IPS-18c (cell line): ENCODE results near the gene CYB5R4.
"Not testable (repeated sequence)": the region's sequence is repeated elsewhere in the genome, so short reads cannot be mapped to it uniquely, and the experiment has no call there.

Experiments used
- H3K4me3 ChIP-seq: 2 replicates; pipeline ENCODE4 v1.7.0; 2013; ENCODE audit warnings: low read depth, mild to moderate bottlenecking, low read length, moderate library complexity; ENCODE audit not compliant: insufficient read depth
- H3K9me3 ChIP-seq: one replicate; pipeline ENCODE4 v1.6.1; 2013; ENCODE audit warnings: mild to moderate bottlenecking, low read length, moderate library complexity; ENCODE audit not compliant: control insufficient read depth, insufficient read depth

Gene CYB5R4

GRCh38 chr6:83951423-83951822, 91.9 kb downstream of the CYB5R4 start:
- H3K9me3 ChIP-seq, H3K4me3 ChIP-seq: not testable (repeated sequence)

GRCh38 chr6:83952830-83953229, 93.3 kb downstream of the CYB5R4 start:
- H3K4me3 ChIP-seq = no peak overlapping the region
- H3K9me3 ChIP-seq = no peaks in the 10 kb centered on the region

- H3K9me3 ChIP-seq = no peaks in the 10 kb centered on the region
- H3K4me3 ChIP-seq = no peak overlapping the region
Observed at GRCh38 chr6:83954371-83954770, 94.9 kb downstream of the CYB5R4 start.

GRCh38 chr6:83958241-83958685, 98.8 kb downstream of the CYB5R4 start:
- no peak overlapping the region for H3K4me3 ChIP-seq

GRCh38 chr6:83960664-83961063, 101.2 kb downstream of the CYB5R4 start:
- Histone ChIP-seq H3K4me3 (no peak overlapping the region), H3K9me3 (peaks cover 6% of the 10 kb centered on the region)

More at GRCh38 chr6:83958241-83958685, 98.8 kb downstream of the CYB5R4 start:
- no peaks in the 10 kb centered on the region for H3K9me3 ChIP-seq

DNA sequence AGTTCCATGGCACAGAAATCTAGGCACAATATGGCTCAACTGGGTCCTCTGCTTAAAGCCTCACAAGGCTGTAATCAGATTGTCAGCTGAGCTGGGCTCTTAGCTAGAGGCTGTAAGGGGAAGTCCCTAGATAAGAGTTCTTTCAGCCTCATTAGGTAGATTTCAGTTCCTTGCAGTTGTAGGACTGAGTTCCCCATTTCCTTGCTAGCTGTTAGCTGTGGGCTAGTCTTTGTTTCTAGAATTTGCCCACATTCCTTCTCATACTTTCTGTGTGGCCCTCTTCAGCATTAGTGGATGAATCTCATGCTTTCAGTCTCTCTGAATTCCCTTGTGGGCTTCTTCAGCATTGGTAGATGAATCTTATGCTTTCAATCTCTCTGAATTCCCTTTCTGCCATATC, 103.1 kb downstream of the CYB5R4 start:
- H3K9me3 ChIP-seq = peaks cover 6% of the 10 kb centered on the region
- no peak overlapping the region for H3K4me3 ChIP-seq

DNA sequence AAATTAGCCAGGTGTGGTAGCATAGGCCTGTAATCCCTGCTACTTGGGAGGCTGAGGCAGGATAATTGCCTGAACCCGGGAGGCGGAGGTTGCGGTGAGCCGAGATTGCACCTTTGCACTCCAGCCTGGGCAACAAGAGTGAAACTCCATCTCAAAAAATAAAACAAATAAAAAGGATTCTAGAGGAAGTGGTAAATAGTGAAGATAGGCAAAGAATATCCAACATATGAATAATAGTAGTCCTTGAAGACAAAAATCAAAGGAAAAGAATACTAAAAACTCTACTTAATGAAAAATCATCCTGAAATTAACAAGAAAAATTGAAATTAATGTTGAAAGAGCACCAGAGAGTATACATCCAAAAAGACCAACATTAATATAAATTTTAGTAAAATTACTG, 107.0 kb downstream of the CYB5R4 start:
- Histone ChIP-seq H3K9me3 (peaks cover 6% of the 10 kb centered on the region), H3K4me3 (no peak overlapping the region)

DNA sequence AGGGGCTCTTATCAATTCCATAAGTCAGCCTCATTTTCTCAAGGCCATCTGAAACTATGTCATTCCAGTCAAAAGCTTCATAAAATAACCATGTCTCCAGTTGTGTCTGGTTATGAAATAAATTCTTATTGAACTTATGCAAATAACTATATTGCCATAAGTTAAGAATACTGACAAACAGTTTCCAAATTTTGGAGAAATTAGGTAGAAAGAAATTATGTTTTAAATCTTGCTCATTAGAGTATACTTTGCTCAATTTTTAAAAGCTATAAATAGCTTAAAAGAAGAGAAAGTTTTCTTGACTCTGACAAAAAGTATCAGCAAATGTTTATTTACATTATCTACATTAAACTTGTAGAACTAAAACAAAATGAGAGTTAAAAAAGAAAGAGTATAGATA, 111.1 kb downstream of the CYB5R4 start:
- Histone ChIP-seq H3K4me3 (no peak overlapping the region), H3K9me3 (no peaks in the 10 kb centered on the region)

DNA sequence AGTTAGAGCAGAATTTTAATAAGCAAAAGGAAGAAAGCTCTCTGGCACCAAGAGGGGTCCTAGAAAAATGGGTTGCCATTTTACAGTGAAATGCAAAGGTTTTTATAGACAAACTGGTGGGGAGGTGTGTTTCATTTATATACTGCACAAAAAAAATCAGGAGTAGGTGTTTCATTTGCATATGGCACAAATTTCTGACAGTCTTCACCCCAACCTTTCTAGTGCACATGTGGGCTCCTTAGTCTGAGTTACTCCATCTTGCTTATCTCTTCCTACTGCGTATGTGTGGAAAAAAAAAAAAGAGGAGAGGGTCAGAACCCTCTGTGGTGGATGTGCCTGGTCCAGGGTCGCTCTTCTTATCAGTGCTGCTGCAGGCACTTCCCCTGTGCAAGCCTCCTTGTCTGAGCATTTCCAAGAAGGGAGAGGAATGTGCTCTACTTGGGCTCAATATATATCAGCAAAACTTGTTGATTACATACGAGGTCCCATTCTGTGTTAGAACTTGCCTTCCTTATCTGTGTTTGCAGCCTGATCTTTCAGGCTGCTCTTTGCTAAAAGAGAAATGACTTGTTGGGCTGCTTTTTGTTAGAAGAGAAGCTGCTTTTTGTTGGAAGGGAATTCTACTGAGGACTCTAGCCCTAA, 115.0 kb downstream of the CYB5R4 start:
- Histone ChIP-seq H3K4me3 (no peak overlapping the region), H3K9me3 (no peaks in the 10 kb centered on the region)

- H3K9me3 ChIP-seq = no peaks in the 10 kb centered on the region
- H3K4me3 ChIP-seq = no peak overlapping the region
Observed at GRCh38 chr6:83976037-83976755, 116.7 kb downstream of the CYB5R4 start.

GRCh38 chr6:83976871-83977270, 117.4 kb downstream of the CYB5R4 start:
- Histone ChIP-seq H3K9me3 (no peaks in the 10 kb centered on the region), H3K4me3 (no peak overlapping the region)

GRCh38 chr6:83978324-83978734, 118.8 kb downstream of the CYB5R4 start:
- H3K4me3 ChIP-seq = no peak overlapping the region

DNA sequence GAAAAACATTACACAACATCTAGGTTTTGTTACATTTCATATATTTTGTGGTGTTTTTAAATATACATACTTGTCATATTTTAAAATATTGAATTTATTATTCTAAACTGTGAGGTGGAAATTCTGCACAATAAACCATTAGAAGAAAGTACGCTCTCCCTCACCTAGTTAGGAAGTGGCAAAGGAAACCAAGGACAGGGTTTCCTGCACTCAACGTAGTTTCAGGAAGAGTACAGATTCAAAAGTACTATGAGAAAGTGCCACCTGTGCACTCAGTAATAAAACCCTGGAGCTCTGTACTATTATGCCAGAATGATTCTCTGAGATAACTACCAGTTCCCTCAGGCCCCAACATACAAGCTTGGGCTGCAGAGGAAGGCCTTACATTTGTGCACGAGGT, 119.5 kb downstream of the CYB5R4 start:
- H3K9me3 ChIP-seq = no peaks in the 10 kb centered on the region
- H3K4me3 ChIP-seq = no peak overlapping the region

More at GRCh38 chr6:83978324-83978734, 118.8 kb downstream of the CYB5R4 start:
- H3K9me3 ChIP-seq = no peaks in the 10 kb centered on the region

DNA sequence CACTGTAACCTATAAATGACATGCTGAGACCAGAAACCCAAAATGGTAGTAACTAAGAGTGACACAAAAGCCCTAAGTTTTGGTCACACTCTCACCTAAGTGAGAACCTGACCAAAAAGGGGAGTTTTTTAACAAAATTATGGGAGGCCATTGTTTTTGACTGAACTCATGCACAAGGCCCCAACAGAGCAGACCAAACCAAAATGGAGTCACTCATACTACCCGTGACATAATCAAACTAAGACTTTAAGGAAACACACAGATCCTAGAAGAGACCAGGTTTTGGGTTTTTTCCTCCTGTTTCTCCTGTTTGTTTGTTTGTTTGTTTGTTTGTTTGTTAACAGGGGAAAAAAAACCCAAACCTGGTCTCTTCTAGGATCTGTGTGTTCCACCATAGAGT, 124.9 kb downstream of the CYB5R4 start:
- H3K9me3 ChIP-seq = no peaks in the 10 kb centered on the region
- no peak overlapping the region for H3K4me3 ChIP-seq

DNA sequence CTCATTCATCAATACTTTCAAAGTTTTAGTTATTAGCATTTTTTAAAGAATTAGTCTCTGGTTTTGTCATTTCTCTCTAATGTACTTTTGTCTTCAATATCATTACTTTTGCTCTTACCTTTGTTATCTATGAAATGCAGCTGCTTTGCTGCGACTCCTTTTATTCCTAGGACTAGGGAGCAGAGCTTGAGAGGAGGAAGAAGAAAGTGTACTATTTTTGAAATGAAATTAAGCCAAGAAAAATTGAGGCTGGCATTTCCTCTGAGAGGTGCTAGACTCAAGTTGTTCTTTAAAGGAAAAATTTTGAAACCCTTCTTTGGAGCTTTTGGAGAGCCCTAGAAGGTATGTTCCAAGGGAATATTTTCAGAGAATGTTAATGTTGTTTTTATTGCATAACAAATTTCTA, 125.8 kb downstream of the CYB5R4 start:
- no peaks in the 10 kb centered on the region for H3K9me3 ChIP-seq
- no peak overlapping the region for H3K4me3 ChIP-seq

GRCh38 chr6:83985715-83986114, 126.2 kb downstream of the CYB5R4 start:
- Histone ChIP-seq H3K9me3 (no peaks in the 10 kb centered on the region), H3K4me3 (no peak overlapping the region)

DNA sequence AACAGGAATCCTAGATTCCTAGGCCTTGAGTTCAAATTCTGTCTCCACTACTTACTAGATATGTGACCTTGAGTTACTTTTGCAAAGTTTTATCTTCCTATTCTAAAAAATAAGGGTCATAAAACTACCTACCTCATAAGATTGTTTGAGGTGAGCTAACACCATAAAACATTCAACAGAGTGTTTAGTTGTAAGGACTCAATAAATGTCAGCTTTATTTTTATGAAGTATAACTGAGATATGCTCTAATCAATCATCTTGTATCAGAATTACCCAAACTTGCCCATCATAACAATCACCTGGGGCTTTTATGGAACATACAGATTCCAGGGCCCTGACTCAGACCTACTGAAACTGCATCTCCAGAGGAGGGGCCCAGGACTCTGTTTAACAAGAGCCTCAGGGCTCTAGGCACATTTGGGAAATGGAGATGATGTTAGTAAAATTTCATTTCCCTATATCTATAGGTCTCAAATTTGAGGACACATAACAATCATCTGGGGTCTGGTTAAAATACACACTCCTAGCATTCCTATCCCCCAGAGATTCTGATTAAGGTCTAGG, 138.6 kb downstream of the CYB5R4 start:
- no peak overlapping the region for H3K4me3 ChIP-seq
- H3K9me3 ChIP-seq = no peaks in the 10 kb centered on the region

- no peak overlapping the region for H3K4me3 ChIP-seq
- no peaks in the 10 kb centered on the region for H3K9me3 ChIP-seq
Observed at GRCh38 chr6:84001119-84001518, 141.6 kb downstream of the CYB5R4 start.
